AG09319 (cell line): ENCODE measurements around the gene KIF17.

Experiments
- DNase-seq: peaks from one replicate; pipeline ENCODE4 v3.0.0-alpha.2; 2010; ENCODE audit warnings: low read depth; ENCODE audit errors: extremely low read depth
- TF ChIP-seq, protein P1 (sequence below): IDR thresholded peaks from 2 replicates; pipeline ENCODE4 v1.5.1; 2011; ENCODE audit warnings: low read depth, mild to moderate bottlenecking, inconsistent platforms, low read length, moderate library complexity

KIF17 gene

GRCh38 chr1:20641975-20642374, 75.8 kb downstream of the KIF17 start:
- TF ChIP-seq, protein P1, sequence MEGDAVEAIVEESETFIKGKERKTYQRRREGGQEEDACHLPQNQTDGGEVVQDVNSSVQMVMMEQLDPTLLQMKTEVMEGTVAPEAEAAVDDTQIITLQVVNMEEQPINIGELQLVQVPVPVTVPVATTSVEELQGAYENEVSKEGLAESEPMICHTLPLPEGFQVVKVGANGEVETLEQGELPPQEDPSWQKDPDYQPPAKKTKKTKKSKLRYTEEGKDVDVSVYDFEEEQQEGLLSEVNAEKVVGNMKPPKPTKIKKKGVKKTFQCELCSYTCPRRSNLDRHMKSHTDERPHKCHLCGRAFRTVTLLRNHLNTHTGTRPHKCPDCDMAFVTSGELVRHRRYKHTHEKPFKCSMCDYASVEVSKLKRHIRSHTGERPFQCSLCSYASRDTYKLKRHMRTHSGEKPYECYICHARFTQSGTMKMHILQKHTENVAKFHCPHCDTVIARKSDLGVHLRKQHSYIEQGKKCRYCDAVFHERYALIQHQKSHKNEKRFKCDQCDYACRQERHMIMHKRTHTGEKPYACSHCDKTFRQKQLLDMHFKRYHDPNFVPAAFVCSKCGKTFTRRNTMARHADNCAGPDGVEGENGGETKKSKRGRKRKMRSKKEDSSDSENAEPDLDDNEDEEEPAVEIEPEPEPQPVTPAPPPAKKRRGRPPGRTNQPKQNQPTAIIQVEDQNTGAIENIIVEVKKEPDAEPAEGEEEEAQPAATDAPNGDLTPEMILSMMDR = no peak
- DNase-seq = no peak

GRCh38 chr1:20640183-20640597, 77.6 kb downstream of the KIF17 start:
- TF ChIP-seq, protein P1 = peak; percentile 73
- DNase-seq = no peak

GRCh38 chr1:20636785-20637347, 80.9 kb downstream of the KIF17 start:
- TF ChIP-seq, protein P1 = no peak
- no peak for DNase-seq

- no peak for DNase-seq
- TF ChIP-seq, protein P1 = no peak
Measured at GRCh38 chr1:20634594-20635084, 83.2 kb downstream of the KIF17 start.

DNA sequence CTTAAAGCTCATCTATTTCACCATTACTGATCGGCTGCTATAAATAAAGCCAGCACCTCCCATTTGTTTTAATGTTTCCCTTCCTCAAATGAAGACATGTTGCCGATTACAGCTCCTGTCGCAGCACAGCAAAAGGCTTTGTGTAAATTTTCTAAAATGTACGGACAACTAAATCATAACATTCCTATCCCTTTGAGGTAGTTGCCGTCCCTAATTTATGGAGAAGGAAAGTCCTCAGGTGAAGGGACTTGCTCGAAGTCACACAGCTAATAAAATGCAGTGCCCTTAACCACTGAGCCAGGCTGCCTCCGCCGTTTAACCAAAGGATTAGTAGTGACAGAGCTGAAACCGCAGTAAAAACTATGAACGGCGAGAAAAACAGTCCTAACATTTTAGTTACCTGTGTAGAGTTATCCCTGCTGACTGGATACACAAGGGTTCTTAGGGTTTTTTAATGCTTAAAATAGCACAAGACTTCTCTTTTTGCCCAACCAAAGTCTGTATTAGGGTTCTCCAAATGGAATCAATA, 83.7 kb downstream of the KIF17 start:
- DNase-seq = no peak
- TF ChIP-seq, protein P1 = no peak

DNA sequence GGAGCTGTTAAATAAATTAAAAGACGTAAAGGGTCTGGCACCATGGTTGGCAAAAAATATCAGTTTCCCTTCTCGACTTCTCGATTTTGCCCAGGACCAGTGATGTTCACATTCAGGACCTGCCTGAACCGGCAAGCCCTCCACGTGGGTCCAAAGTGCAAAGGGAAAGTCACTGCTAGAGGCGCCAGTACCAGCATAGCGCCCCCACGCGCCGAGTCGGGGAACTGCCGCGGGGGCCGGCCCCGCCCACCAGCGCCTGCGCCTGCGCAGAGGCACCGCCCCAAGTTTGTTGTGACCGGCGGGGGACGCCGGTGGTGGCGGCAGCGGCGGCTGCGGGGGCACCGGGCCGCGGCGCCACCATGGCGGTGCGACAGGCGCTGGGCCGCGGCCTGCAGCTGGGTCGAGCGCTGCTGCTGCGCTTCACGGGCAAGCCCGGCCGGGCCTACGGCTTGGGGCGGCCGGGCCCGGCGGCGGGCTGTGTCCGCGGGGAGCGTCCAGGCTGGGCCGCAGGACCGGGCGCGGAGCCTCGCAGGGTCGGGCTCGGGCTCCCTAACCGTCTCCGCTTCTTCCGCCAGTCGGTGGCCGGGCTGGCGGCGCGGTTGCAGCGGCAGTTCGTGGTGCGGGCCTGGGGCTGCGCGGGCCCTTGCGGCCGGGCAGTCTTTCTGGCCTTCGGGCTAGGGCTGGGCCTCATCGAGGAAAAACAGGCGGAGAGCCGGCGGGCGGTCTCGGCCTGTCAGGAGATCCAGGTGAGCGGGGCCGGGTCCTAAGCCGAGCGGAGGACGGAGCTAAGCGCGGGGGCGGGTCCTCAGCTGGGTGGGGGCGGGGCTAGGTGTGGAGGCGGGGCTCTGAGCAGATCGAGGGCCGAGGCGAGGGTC, 84.4 kb downstream of the KIF17 start, which contains the start of gene PINK1:
PINK1 (plus strand) TSS at position 269 of the 875 bp plus-strand sequence; CDS start at position 360, 91 bp downstream.
- DNase-seq = no peak
- TF ChIP-seq, protein P1 = peak; percentile 81

DNA sequence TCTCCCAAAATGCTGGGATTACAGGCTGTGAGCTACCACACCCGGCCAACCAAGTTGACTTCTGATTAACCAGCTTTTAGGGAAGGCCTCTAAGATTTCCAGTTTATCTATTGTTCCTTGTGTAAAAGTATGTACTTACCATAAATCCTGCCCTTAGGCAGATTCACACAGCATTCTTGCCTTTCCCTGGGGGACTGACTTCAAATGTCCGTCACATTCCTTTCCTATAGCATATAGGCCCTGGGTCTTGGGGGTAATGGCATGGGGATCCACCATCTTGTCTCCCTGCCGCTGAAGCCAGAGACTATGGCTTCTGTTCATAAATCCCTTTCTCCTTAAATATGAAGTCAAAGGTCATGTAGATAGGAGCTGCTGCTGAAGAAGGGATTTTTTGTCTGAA, 85.4 kb downstream of the KIF17 start:
- TF ChIP-seq, protein P1 = no peak
- no peak for DNase-seq
